Left ventricle myocardium superior (tissue), 1 donor: Measurements from ENCODE around the gene GRIA1. TPM values are rescaled to one million over a fixed set of nuclear protein-coding genes. Genes with fewer than 3 reads are reported as not detected.
A peak's percentile ranks its signal among the peaks of the same experiment; 100 is the strongest.

Experiments used
- ATAC-seq: fragments of 200-7000 bp; cut with Tn5 transposase; one replicate; pipeline ENCODE4 v1.9.1; 2020; ENCODE audit warnings: mild to moderate bottlenecking, moderate library complexity
- DNase-seq: peaks from one replicate; pipeline ENCODE4 v3.0.0-alpha.2; 2020
- intact Hi-C: fragments of 100-400 bp; cut with micrococcal nuclease; formaldehyde crosslinking; loops from one replicate; pipeline ENCODE4 v1.11.0; 2022
- long read RNA-seq: library from polyadenylated mRNA; unstranded; transcript quantifications from one replicate; pipeline ENCODE4 v2.0.0, GENCODE V29; 2021
- total RNA-seq: library from RNA; stranded (reverse); fragmentation: NEBNext Ultra II Directional; extraction: Animal tissue kit (Norgen Biotek cat#: 25700); gene quantifications from one replicate; pipeline ENCODE4 v1.2.1, GENCODE V29; 2021
- donor health status: DM: no; HTN: yes; CAD: no; lungs with severe emphysema.

Gene GRIA1
- 0.15 TPM for total RNA-seq
- long read RNA-seq, result 0 reads

DNA sequence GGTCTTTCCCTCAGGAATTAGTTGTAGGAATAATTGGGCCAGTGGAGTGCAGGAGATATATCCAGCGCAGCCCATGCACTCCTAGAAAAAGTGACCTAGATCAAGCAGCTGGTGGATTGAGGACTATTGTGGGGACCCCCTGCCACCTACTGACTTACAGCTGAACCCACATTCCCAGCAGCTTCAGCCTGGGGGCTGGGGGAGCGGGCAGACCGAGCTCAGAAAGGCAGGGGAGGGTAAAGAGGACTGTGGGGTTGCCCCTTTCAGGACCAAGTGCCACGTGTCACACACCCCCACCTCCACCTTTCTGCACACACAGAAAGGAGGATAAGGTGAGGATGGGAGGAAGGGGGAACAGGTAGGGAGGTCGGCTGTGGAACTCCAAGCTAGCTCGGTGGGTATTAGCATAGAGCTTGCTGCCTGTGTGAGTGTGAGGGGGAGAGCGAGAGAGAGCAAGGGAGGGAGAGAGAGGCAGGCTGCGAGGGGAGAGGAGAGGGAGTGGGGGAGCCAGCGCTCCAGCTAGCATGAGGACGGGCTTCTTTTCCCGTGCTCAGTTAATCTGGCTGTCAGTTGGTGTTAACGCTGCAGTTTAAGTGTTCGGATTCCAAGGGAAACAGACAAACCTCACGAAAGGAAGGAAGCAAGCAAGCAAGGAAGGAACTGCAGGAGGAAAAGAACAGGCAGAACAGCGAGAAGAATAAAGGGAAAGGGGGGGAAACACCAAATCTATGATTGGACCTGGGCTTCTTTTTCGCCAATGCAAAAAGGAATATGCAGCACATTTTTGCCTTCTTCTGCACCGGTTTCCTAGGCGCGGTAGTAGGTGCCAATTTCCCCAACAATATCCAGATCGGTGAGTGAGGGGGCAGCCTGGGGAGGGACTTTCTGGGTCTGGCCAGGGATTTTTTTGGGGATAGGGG, at the start of gene GRIA1:
Gene GRIA1, plus strand, starts transcription at position 553 of the 920 bp plus-strand sequence.
- intact Hi-C loops, result loop anchor here (10.0 kb wide), 1 partner anchor 224 kb away; no protein-coding TSS in a partner anchor
- ATAC-seq (no peak), DNase-seq (no peak)

GRCh38 chr5:153445875-153446579, 44.4 kb upstream of the GRIA1 start:
- intact Hi-C loops, result no loop called here
- ATAC-seq, result peak; percentile 26
- no peak for DNase-seq

DNA sequence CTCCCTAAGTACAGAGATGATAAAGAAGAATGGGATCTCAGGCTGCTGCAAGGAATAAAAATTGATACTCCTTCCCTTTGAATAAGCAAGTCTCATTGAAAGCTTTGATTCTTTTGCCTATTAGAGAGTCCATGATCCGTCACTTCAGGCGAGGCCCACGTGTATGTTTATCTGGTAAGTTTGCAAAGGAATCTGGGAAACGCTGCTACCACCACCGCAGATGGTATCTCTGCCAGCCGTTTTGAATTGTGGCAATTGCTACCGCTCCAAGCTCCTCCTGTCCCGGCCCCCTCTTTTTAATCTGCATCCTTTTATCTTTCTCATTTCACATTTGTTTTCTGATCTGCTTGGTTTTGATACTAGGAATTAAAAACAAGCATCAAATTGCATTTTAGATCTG, 42.9 kb upstream of the GRIA1 start:
- ATAC-seq, result no peak
- DNase-seq, result no peak
- intact Hi-C loops, result no loop called here

DNA sequence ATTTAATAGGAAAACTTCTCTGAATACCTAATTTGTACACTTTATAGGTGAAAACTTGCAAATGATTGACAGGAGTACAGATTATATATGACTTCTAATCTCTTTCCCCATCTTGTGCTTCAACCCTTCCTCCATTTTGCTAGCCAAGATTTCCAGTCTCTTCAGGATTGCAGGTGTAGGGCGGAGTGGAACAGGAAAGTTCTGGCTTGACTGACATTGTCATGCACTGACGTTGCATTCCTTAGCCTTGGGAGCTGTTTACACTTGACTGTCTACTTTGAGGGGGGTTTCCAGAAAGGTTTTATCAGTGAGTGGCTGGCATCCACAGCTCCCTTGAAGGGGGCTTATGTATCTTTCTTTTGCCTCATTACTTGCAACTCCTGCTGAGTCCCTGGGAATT, 34.1 kb upstream of the GRIA1 start:
- ATAC-seq, result no peak
- intact Hi-C loops, result no loop called here

GRCh38 chr5:153456993-153457392, 33.5 kb upstream of the GRIA1 start:
- no peak for DNase-seq
- no peak for ATAC-seq
- intact Hi-C loops, result no loop called here

More for the DNA sequence above, 34.1 kb upstream of the GRIA1 start:
- DNase-seq, result no peak

- ATAC-seq, result no peak
- intact Hi-C loops, result no loop called here
- DNase-seq, result no peak
These were observed 32.2 kb upstream of the GRIA1 start for GRCh38 chr5:153458268-153458667.

- ATAC-seq, result no peak
These were observed 31.3 kb upstream of the GRIA1 start for GRCh38 chr5:153459051-153459743.

GRCh38 chr5:153460421-153460820, 30.0 kb upstream of the GRIA1 start:
- no peak for ATAC-seq

More at GRCh38 chr5:153459051-153459743, 31.3 kb upstream of the GRIA1 start:
- DNase-seq, result no peak
- intact Hi-C loops, result no loop called here

DNA sequence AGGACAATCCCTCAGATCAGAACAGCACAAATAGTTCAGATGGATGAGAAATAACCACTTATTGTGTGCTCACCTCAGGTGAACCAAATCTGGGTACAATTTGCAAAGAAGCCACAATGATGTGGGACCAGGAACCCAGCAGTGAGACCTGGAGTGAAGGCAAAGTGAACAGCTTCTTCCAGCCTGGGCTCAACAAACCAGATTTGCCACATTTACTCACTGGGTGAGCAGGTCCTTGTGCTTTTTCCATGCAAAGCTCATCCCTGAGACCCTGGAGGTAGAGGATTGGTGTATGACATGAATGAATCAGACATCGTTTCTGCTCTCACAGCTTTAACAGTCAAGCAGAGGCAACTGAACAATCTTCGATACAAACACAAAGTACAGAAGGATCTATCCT, 29.1 kb upstream of the GRIA1 start:
- ATAC-seq, result no peak
- intact Hi-C loops, result no loop called here
- DNase-seq, result no peak

More at GRCh38 chr5:153460421-153460820, 30.0 kb upstream of the GRIA1 start:
- intact Hi-C loops, result no loop called here
- no peak for DNase-seq

DNA sequence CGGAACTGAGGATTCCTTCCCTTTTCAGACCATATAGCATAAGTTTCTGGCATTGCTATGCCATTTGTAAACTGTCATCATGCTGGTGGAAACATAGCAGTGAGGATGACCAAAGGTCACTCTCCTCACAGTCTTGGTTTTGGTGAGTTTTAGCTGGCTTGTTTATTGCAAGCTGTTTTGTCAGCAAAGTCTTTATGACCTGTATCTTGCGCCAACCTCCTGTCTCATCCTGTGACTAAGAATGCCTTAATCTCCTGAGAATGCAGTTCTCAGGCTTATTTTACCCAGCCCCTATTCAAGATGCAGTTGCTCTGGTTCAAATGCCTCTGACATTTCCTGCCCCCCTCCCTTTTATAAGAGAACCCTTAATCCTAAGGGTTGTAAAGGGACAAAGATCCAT, 26.7 kb upstream of the GRIA1 start:
- intact Hi-C loops, result no loop called here
- ATAC-seq, result no peak

DNA sequence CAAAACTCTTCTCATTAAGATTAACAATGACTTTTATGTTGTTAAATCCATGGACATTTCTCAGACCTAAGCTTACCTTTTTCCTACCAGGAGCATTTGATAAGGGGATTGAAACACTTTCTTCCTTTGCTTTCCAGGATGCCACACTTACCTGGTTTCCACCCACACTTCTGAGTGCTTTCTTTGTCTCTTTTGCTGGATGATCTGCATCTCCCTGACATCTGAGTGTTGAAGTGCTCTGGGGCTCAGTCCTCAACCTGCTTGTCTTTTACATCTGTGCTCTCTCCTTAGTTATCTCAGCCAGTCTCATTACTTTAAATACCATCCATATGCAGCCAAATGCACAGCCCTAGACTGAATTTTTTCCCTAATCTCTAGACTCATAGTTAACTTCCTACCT, 22.9 kb upstream of the GRIA1 start:
- DNase-seq, result no peak
- intact Hi-C loops, result no loop called here
- ATAC-seq, result no peak

More for the DNA sequence above, 26.7 kb upstream of the GRIA1 start:
- DNase-seq, result no peak

DNA sequence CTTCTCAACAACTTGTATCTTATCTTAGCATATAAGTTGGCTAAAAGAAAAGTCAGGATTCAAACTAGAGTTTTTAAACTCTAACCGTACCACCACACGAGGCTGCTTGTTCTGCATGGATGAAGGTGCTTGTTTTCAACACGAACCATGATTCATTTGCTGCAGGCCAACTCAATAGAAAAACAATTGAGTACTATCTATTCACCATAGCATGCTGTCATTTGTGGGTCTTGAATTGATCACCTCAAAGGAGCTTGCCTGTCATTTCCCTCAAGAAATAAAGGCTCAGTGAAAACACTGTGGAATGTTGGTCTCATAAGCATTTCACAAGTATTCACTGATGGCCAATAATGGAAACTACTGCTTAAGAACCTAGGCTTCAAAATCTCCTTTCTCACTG, 21.0 kb upstream of the GRIA1 start:
- no peak for ATAC-seq
- intact Hi-C loops, result no loop called here
- no peak for DNase-seq

DNA sequence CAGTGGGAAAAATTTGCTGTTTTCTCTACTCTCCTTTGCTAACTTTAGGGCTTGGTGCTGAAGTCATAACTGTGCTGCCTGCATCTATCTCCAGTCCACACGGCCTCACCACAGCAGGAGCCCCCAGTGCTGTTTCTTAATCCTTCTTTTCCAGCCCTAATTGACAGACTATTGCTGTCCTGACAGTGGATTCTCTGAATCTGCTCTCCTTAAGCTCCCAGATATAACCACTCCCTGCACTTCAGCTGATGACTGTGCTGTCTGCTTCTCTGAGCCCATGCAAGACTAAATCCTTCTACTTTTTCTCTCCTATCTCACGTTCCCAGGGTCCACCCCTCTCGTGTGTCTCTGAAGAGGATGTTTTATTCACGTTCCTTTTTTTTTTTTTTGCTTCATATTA, 19.7 kb upstream of the GRIA1 start:
- DNase-seq (no peak), ATAC-seq (no peak)
- intact Hi-C loops, result no loop called here

DNA sequence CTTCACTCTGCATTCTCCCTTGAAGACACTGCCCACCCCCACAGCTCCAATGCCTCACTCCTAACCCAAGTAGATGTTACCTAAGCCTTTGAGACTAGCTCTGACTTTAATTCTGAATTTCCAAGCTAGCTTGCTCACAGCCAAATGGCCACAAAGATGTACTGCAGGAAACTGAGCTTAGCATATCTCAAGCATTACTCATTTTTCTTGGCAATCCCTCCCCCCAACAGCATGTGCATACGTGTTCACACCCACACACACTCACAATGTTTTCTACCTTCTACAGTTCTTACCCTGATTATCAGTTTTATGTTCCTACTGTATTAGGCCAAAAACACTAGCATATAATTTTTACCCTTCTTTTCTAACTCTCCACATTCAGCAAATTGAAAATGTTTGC, 13.7 kb upstream of the GRIA1 start:
- ATAC-seq (no peak), DNase-seq (no peak)
- intact Hi-C loops, result no loop called here

DNA sequence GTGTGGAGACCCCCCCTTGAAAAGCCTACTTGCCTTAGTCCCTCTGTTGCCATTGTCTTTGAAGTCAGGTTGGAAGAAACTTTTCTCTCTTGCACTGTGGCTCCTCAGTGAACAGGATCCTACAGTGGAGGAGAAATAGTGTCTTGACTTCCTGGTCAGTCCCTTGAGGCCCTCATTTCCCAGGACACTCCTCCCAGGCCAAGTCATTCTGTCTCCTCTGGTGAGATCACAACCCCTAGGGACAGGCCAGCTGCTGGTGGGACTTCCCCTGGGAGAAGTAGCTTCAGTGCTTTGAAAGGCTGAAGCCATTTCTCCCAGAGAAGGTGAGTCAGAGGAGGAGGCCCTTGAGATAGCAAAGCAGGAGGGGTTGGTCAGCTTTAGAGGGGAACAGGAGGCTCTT, 10.1 kb upstream of the GRIA1 start:
- DNase-seq (no peak), ATAC-seq (no peak)
- intact Hi-C loops, result no loop called here

- DNase-seq, result no peak
- ATAC-seq, result no peak
- intact Hi-C loops, result no loop called here
These were observed 7.0 kb upstream of the GRIA1 start for GRCh38 chr5:153483482-153483881.

GRCh38 chr5:153485641-153486040, 4.8 kb upstream of the GRIA1 start:
- no peak for ATAC-seq
- no peak for DNase-seq
- intact Hi-C loops, result no loop called here

DNA sequence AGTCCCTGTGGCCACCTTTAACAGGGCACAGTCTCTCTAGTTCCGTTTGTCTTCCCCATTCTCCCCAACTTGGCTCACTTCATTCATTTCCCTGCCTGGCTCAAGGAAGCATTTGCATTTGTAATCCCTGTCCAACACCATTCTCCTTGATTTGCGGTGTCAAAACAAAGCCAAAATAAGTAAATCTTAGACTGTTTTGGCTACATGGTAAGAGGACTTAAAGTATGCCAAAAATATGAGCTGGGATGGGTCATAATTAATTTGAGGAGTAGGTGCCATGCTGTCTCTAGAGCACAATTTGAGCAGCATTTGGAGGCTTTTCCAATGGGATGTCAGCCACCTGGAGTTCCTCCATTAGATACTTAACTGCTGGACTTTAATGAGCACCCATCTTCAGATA, 3.7 kb upstream of the GRIA1 start:
- DNase-seq, result no peak
- ATAC-seq, result no peak
- intact Hi-C loops, result no loop called here

- DNase-seq, result no peak
- intact Hi-C loops, result loop anchor here (10.0 kb wide), 1 partner anchor 225 kb away; no protein-coding TSS in a partner anchor
- no peak for ATAC-seq
These were observed 859 bp upstream of the GRIA1 start for GRCh38 chr5:153489611-153490010.
